ENCODE results near the gene RRP1B.

DNA sequence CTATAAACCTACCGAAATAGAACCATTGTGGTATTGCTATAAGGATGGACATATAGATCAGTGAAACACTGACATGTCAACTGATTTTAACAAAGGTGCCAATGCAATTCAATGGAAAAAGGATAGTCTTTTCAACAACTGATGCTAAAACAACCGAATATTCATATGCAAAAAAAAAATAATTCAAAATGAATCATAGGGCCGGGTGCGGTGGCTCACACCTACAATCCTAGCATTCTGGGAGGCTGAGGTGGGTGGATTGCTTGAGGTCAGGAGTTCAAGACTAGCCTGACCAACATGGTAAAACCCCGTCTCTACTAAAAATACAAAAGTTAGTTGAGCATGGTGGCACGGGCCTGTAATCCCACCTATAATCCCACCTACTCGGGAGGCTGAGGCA is 23.9 kb upstream of the RRP1B start:
- TF ChIP-seq, protein P1, sequence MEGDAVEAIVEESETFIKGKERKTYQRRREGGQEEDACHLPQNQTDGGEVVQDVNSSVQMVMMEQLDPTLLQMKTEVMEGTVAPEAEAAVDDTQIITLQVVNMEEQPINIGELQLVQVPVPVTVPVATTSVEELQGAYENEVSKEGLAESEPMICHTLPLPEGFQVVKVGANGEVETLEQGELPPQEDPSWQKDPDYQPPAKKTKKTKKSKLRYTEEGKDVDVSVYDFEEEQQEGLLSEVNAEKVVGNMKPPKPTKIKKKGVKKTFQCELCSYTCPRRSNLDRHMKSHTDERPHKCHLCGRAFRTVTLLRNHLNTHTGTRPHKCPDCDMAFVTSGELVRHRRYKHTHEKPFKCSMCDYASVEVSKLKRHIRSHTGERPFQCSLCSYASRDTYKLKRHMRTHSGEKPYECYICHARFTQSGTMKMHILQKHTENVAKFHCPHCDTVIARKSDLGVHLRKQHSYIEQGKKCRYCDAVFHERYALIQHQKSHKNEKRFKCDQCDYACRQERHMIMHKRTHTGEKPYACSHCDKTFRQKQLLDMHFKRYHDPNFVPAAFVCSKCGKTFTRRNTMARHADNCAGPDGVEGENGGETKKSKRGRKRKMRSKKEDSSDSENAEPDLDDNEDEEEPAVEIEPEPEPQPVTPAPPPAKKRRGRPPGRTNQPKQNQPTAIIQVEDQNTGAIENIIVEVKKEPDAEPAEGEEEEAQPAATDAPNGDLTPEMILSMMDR (IDR thresholded peaks at IDR 0.05), result no peak
- no peak for TF ChIP-seq POLR2A (IDR thresholded peaks at IDR 0.05)

Measured in esophagus squamous epithelium (tissue), 4 donors.